ENCODE measurements around the gene ACTMAP.
"Not testable (repeated sequence)": the region's sequence is repeated elsewhere in the genome, so short reads cannot be mapped to it uniquely, and the experiment has no call there.

ACTMAP gene

GRCh38 chr19:40733149-40733548, 17.1 kb downstream of the ACTMAP start:
- ChIA-PET CTCF (no interaction called here), POLR2A (ENCODE audit: low non-redundant PET) (no interaction called here)
- DNase-seq (ENCODE audit: low spot score) = no peak
- peak overlapping the region; percentile 41 for H3K27ac ChIP-seq
- TF ChIP-seq, protein P1, sequence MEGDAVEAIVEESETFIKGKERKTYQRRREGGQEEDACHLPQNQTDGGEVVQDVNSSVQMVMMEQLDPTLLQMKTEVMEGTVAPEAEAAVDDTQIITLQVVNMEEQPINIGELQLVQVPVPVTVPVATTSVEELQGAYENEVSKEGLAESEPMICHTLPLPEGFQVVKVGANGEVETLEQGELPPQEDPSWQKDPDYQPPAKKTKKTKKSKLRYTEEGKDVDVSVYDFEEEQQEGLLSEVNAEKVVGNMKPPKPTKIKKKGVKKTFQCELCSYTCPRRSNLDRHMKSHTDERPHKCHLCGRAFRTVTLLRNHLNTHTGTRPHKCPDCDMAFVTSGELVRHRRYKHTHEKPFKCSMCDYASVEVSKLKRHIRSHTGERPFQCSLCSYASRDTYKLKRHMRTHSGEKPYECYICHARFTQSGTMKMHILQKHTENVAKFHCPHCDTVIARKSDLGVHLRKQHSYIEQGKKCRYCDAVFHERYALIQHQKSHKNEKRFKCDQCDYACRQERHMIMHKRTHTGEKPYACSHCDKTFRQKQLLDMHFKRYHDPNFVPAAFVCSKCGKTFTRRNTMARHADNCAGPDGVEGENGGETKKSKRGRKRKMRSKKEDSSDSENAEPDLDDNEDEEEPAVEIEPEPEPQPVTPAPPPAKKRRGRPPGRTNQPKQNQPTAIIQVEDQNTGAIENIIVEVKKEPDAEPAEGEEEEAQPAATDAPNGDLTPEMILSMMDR (conservative IDR thresholded peaks at IDR 0.05; ENCODE audit: low read depth) = no peak

DNA sequence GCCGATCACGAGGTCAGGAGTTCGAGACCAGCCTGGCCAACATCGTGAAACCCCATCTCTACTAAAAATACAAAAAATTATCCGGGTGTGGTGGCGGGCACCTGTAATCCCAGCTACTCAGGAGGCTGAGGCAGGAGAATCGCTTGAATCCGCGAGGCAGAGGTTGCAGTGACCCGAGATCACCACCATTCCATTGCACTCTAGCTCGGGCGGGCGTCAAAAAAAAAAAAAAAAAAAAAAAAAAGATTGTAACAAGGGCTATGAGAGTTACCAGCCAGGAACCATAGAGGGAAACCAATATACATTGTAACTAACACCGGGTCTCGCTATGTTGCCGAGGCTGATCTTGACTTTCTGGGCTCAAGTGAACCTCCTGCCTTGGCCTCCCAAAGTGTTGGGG, 18.0 kb downstream of the ACTMAP start:
- DNase-seq (ENCODE audit: low spot score); H3K27ac ChIP-seq; POLR2A ChIA-PET (ENCODE audit: low non-redundant PET): not testable (repeated sequence)
- CTCF ChIA-PET = interaction anchor here (0.7 kb wide), 1 partner anchor 98 kb away, joined by 3 read pairs; no protein-coding TSS in a partner anchor

DNA sequence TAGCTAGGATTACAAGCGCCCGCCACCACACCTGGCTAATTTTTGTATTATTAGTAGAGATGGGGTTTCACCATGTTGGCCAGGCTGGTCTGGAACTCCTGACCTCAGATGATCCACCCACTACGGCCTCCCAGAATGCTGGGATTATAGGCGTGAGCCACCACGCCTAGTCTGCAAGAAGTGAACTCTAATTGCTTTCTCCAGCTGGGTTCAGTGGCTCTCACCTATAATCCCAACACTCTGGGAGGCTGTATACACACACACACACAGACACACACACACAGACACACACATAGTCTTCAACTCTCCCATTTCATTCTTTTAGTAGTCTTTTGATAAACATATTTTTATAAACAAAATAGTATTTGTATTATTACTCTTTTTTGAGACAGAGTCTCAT, 20.2 kb downstream of the ACTMAP start:
- DNase-seq (ENCODE audit: low spot score); POLR2A ChIA-PET (ENCODE audit: low non-redundant PET); CTCF ChIA-PET; H3K27ac ChIP-seq: not testable (repeated sequence)

- no peak overlapping the region for H3K27ac ChIP-seq
- DNase-seq (ENCODE audit: low spot score) = no peak
- ChIA-PET POLR2A (ENCODE audit: low non-redundant PET) (no interaction called here), CTCF (no interaction called here)
- TF ChIP-seq, protein P1 (conservative IDR thresholded peaks at IDR 0.05; ENCODE audit: low read depth) = no peak
Measured at GRCh38 chr19:40726279-40726678, 24.0 kb downstream of the ACTMAP start.

DNA sequence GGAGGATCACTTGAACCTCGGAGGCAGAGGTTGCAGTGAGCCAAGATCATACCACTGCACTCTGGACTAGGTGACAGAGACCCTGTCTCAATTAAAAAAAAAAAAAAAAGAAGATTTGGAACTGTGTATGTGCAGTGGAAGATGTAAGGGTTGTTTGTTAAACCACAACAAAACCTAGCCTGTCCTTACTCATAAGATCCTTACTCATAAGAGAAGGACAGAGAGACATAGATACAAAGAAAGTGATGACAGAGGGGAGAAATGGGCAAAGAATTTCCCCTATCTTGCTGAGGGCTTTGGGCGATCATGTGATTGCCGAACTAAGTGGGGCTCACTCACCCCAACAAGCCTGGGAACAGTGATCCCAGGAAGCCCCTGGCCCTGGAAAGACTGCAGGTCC, 25.4 kb downstream of the ACTMAP start:
- CTCF ChIA-PET = no interaction called here
- H3K27ac ChIP-seq = peak overlapping the region; percentile 26
- no peak for DNase-seq (ENCODE audit: low spot score)
- TF ChIP-seq, protein P1 (conservative IDR thresholded peaks at IDR 0.05; ENCODE audit: low read depth) = no peak
- POLR2A ChIA-PET (ENCODE audit: low non-redundant PET) = interaction anchor here (0.6 kb wide), 1 partner anchor 8 kb away, joined by 3 read pairs; the partner anchor contains the start of genes COQ8B and ITPKC

GRCh38 chr19:40724315-40724714, 26.0 kb downstream of the ACTMAP start:
- H3K27ac ChIP-seq = peak overlapping the region; percentile 100
- ChIA-PET POLR2A (ENCODE audit: low non-redundant PET) (interaction anchor here (0.6 kb wide), 1 partner anchor 8 kb away, joined by 3 read pairs; the partner anchor contains the start of genes COQ8B and ITPKC), CTCF (no interaction called here)
- DNase-seq (ENCODE audit: low spot score) = no peak
- TF ChIP-seq, protein P1 (conservative IDR thresholded peaks at IDR 0.05; ENCODE audit: low read depth) = no peak

DNA sequence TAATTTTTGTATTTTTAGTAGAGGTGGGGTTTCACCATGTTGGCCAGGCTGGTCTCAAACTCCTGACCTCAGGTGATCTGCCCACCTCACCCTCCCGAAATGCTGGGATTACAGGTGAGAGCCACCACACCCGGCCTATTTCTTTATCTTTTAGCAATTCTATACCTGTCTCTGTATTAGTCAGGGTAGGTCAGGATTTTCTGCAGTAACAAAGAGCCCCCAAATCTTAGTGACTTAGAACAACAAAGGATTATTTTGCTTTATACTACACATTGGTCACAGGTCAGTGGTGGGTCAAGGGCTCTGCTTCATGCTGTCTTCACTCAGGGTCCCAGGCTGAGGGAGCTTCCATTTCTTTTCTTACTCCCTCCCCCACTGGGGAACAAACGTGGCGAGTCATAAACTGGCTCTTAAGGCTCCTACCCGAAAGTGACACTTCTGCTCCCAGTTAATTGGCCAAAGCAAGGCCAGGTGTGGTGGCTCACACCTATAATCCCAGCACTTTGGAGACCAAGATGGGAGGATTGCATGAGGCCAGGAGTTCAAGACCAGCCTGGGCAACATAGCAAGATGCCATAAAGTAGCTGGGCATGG, 26.5 kb downstream of the ACTMAP start:
- no peak for DNase-seq (ENCODE audit: low spot score)
- ChIA-PET CTCF (no interaction called here), POLR2A (ENCODE audit: low non-redundant PET) (no interaction called here)
- H3K27ac ChIP-seq = peak overlapping the region; percentile 100
- TF ChIP-seq, protein P1 (conservative IDR thresholded peaks at IDR 0.05; ENCODE audit: low read depth) = no peak
